Adrenal gland (tissue), 12 donors: ENCODE measurements around the gene C1orf232. TPM values are rescaled to one million over a fixed set of nuclear protein-coding genes. Genes with fewer than 3 reads are reported as not detected.

Experiments used
- DNase-seq, 7 donors: peaks; one replicate each; pipeline ENCODE4 v3.0.0-alpha.2; 2019 to 2020
- H3K27ac ChIP-seq, 5 donors: fragments of 200-600 bp; sonication (generic) in 4 of 5; 1 replicate in 3 of 5; 2 replicates in 2 of 5; pipeline versions ENCODE4 v1.5.1 to v1.8.0; 2016 to 2020; ENCODE audit warnings: mild to moderate bottlenecking in 1 of 5
- H3K27me3 ChIP-seq: fragments of 200-600 bp; 2 replicates; pipeline ENCODE4 v1.8.0; 2021
- H3K36me3 ChIP-seq, 2 donors: fragments of 200-600 bp; replicated peaks in 1 of 2; 1 replicate in 1 of 2; 2 replicates in 1 of 2; pipeline versions ENCODE4 v1.5.1 to v1.8.0; 2018 to 2022
- H3K4me1 ChIP-seq, 2 donors: fragments of 200-600 bp; replicated peaks in 1 of 2; 1 replicate in 1 of 2; 2 replicates in 1 of 2; pipeline versions ENCODE4 v1.5.1 to v1.8.0; 2018 to 2021
- H3K4me3 ChIP-seq, 4 donors: fragments of 200-600 bp; sonication (generic) in 3 of 4; one replicate each; pipeline ENCODE4 v1.5.1; 2016 to 2018
- H3K9me3 ChIP-seq, 3 donors: fragments of 200-600 bp; sonication (generic) in 1 of 3; replicated peaks in 1 of 3; 1 replicate in 2 of 3; 2 replicates in 1 of 3; pipeline versions ENCODE4 v1.5.1 to v1.8.0; 2016 to 2021
- CTCF ChIP-seq, 6 experiments: fragments of 450-650 bp in 4 of 6; fragments of 200-600 bp in 2 of 6; sonication (generic) in 1 of 6; IDR thresholded peaks; 1 replicate in 5 of 6; 2 replicates in 1 of 6; pipeline versions ENCODE4 v1.5.1 to v1.8.0; 2016 to 2021; ENCODE audit warnings: antibody characterized with exemption in 6 of 6, mild to moderate bottlenecking in 2 of 6, moderate library complexity in 1 of 6
- POLR2A ChIP-seq, 2 donors: fragments of 450-650 bp; IDR thresholded peaks; one replicate each; pipeline ENCODE4 v1.6.1; 2017; ENCODE audit warnings: antibody characterized with exemption in 2 of 2, mild to moderate bottlenecking in 2 of 2, moderate library complexity in 1 of 2
- WGBS, 4 donors: extraction: QIAGEN DNeasy Blood & Tissue Kit in 2 of 4; methylation state at CpG; one replicate each; pipeline versions ENCODE4 v1.1.5 to v1.1.7; 2013 to 2017; 5-methylcytosine and 5-hydroxymethylcytosine counted together
- intact Hi-C, 2 donors: fragments of 100-400 bp; cut with DNase I; formaldehyde crosslinking; loops; one replicate each; pipeline versions ENCODE4 v1.14.1 to v1.15.0; 2022 to 2023
- polyA plus RNA-seq, 3 donors: library from polyadenylated mRNA; stranded (reverse); fragments of 200-250 nt in 2 of 3; fragments of 350-450 nt in 1 of 3; fragmentation: Illumina TruSeq in 1 of 3; extraction: RNeasy Lipid Tissue Mini Kit (QIAGEN cat#74804) in 1 of 3; gene quantifications; one replicate each; pipeline ENCODE4 v1.2.3, GENCODE V29; 2013 to 2014
- total RNA-seq, 9 donors: library from RNA; depleted of rRNA in 4 of 9; stranded (reverse); fragments of >200 nt in 4 of 9; fragments of 120-200 nt in 1 of 9; fragmentation: NEBNext Ultra II Directional in 1 of 9; extraction: Animal tissue kit (Norgen Biotek cat#: 25700) in 1 of 9; gene quantifications; one replicate each; pipeline versions ENCODE4 v1.1.0 to v1.2.4, GENCODE V29; 2013 to 2023
- donor health status: healthy with polysubstance abuse.
- donor health status: Bipolar disorder and iron deficiency.
- donor health status: DM: yes; HTN: yes; CAD: no.
- donor health status: DM: no; HTN: no; CAD: no.
- donor health status: DM: no; HTN: no; CAD: no.
- donor health status: DM: yes; HTN: yes; CAD: no.

C1orf232 gene
- total and polyA plus RNA-seq, 12 donors = not detected

- TF ChIP-seq CTCF (IDR thresholded peaks at IDR 0.05) = no peak
- TF ChIP-seq POLR2A (IDR thresholded peaks at IDR 0.05) = no peak
- Histone ChIP-seq H3K4me1 (peaks cover 0 to 2% of the 10 kb centered on the region in 2 donors), H3K9me3 (no peaks in the 10 kb centered on the region), H3K27me3 (no peaks in the 10 kb centered on the region), H3K27ac (no peak overlapping the region), H3K36me3 (no peaks in the 10 kb centered on the region), H3K4me3 (no peak overlapping the region)
- intact Hi-C loops = loop anchor here (2.0 to 5.0 kb wide), 2 partner anchors 43 to 44 kb away; no protein-coding TSS in a partner anchor
- DNase-seq = no peak
- 40 to 58% (median 42%) methylated on average over 2 to 6 of the region's 6 CpGs for WGBS, 4 donors
These were observed 22.8 kb downstream of the C1orf232 start for GRCh38 chr1:26145960-26146294.

GRCh38 chr1:26145041-26145959 lies 23.5 kb downstream of the C1orf232 start:
- H3K36me3 ChIP-seq = no peaks in the 10 kb centered on the region
- H3K4me3 ChIP-seq = no peak overlapping the region
- H3K27me3 ChIP-seq = no peaks in the 10 kb centered on the region
- 12 to 26% (median 18%) methylated on average over 17 to 19 of the region's 19 CpGs for WGBS, 4 donors
- peak; percentile 77 to 92 (median 85) for DNase-seq
- peaks cover 0 to 2% of the 10 kb centered on the region in 2 donors for H3K4me1 ChIP-seq
- no peak overlapping the region for H3K27ac ChIP-seq
- TF ChIP-seq POLR2A (IDR thresholded peaks at IDR 0.05) (no peak), CTCF (IDR thresholded peaks at IDR 0.05) (peak; percentile 66 to 83 (median 75))
- intact Hi-C loops = loop anchor here in 1 of 2 donors (5.0 kb wide), 1 partner anchor 43 kb away; no protein-coding TSS in a partner anchor
- H3K9me3 ChIP-seq = no peaks in the 10 kb centered on the region

GRCh38 chr1:26142159-26142558 lies 26.6 kb downstream of the C1orf232 start:
- H3K27ac ChIP-seq = no peak overlapping the region
- intact Hi-C loops = no loop called here

More at GRCh38 chr1:26142159-26142558, 26.6 kb downstream of the C1orf232 start:
- DNase-seq = no peak
- 70 to 86% (median 79%) methylated on average over 8 of the region's 8 CpGs for WGBS, 4 donors
- H3K36me3 ChIP-seq = no peaks in the 10 kb centered on the region
- no peak overlapping the region for H3K4me3 ChIP-seq
- H3K9me3 ChIP-seq = no peaks in the 10 kb centered on the region
- TF ChIP-seq POLR2A (IDR thresholded peaks at IDR 0.05) (no peak), CTCF (IDR thresholded peaks at IDR 0.05) (no peak)
- H3K4me1 ChIP-seq = peaks cover 0 to 2% of the 10 kb centered on the region in 2 donors
- H3K27me3 ChIP-seq = no peaks in the 10 kb centered on the region
